GM12878 (cell line): ENCODE results near the gene ABCB9. TPM values are rescaled to one million over a fixed set of nuclear protein-coding genes. Genes with fewer than 3 reads are reported as not detected.

Experiments used
- ATF2 ChIP-seq: IDR thresholded peaks from 2 replicates; pipeline ENCODE4 v1.6.1; 2012; ENCODE audit warnings: low read length, inconsistent platforms
- ATF7 ChIP-seq: fragments of 450-650 bp; IDR thresholded peaks from 2 replicates; pipeline ENCODE4 v1.6.1; 2016; ENCODE audit warnings: low read depth, mild to moderate bottlenecking
- BACH1 ChIP-seq: fragments of 450-650 bp; IDR thresholded peaks from 2 replicates; pipeline ENCODE4 v1.6.1; 2017; ENCODE audit warnings: mild to moderate bottlenecking, borderline replicate concordance
- BHLHE40 ChIP-seq, 2 experiments: fragments of 450-650 bp in 1 of 2; IDR thresholded peaks; 2 replicates each; pipeline ENCODE4 v1.6.1; 2011 to 2017; ENCODE audit warnings: low read depth in 2 of 2, borderline replicate concordance in 1 of 2, improper control_type of control experiment in 1 of 2, low read length in 1 of 2, mild to moderate bottlenecking in 1 of 2
- CBX3 ChIP-seq: fragments of 200-600 bp; sonication (generic); IDR thresholded peaks from 2 replicates; pipeline ENCODE4 v1.6.1; 2016; ENCODE audit warnings: low read depth, borderline replicate concordance
- EED ChIP-seq: sonication (generic); IDR thresholded peaks from 2 replicates; pipeline ENCODE4 v1.6.1; 2016; ENCODE audit warnings: antibody characterized with exemption, low read depth
- EP300 ChIP-seq, 2 experiments: fragments of 150-350 bp in 1 of 2; IDR thresholded peaks; 2 replicates each; pipeline ENCODE4 v1.6.1; 2011 to 2012; ENCODE audit warnings: low read depth in 2 of 2, low read length in 2 of 2, borderline replicate concordance in 1 of 2, improper control_type of control experiment in 1 of 2, inconsistent platforms in 1 of 2; ENCODE audit not compliant: control insufficient read depth in 1 of 2
- FOXK2 ChIP-seq: fragments of 450-650 bp; IDR thresholded peaks from 2 replicates; pipeline ENCODE4 v1.6.1; 2017; ENCODE audit warnings: mild to moderate bottlenecking, moderate library complexity
- IKZF1 ChIP-seq: fragments of 450-650 bp; conservative IDR thresholded peaks from 2 replicates; pipeline ENCODE4 v1.6.1; 2017; ENCODE audit warnings: antibody characterized with exemption, mild to moderate bottlenecking
- IKZF2 ChIP-seq, 2 experiments: fragments of 450-650 bp; IDR thresholded peaks; 2 replicates each; pipeline ENCODE4 v1.6.1; 2017; ENCODE audit warnings: mild to moderate bottlenecking in 2 of 2, moderate library complexity in 2 of 2
- KAT2A ChIP-seq: conservative IDR thresholded peaks from 2 replicates; pipeline ENCODE4 v1.6.1; 2011; ENCODE audit warnings: low read depth, low read length; ENCODE audit not compliant: control insufficient read depth
- LARP7 ChIP-seq: fragments of 450-650 bp; IDR thresholded peaks from 2 replicates; pipeline ENCODE4 v1.6.1; 2017; ENCODE audit warnings: mild to moderate bottlenecking
- NBN ChIP-seq: fragments of 450-650 bp; IDR thresholded peaks from 2 replicates; pipeline ENCODE4 v1.6.1; 2016
- NFIC ChIP-seq: IDR thresholded peaks from 2 replicates; pipeline ENCODE4 v1.6.1; 2012; ENCODE audit warnings: low read depth, mild to moderate bottlenecking, inconsistent platforms, low read length, moderate library complexity
- RELB ChIP-seq: fragments of 450-650 bp; IDR thresholded peaks from 2 replicates; pipeline ENCODE4 v1.6.1; 2017; ENCODE audit warnings: low read depth, mild to moderate bottlenecking, moderate library complexity
- RUNX3 ChIP-seq: IDR thresholded peaks from 2 replicates; pipeline ENCODE4 v1.6.1; 2012; ENCODE audit warnings: low read length, inconsistent platforms
- SMC3 ChIP-seq: IDR thresholded peaks from 2 replicates; pipeline ENCODE4 v1.6.1; 2011; ENCODE audit warnings: low read length, improper control_type of control experiment, borderline replicate concordance
- STAT3 ChIP-seq: IDR thresholded peaks from 2 replicates; pipeline ENCODE4 v1.6.1; 2011; ENCODE audit warnings: low read depth, low read length, improper control_type of control experiment
- ZNF622 ChIP-seq: fragments of 450-650 bp; IDR thresholded peaks from 2 replicates; pipeline ENCODE4 v1.6.1; 2017; ENCODE audit warnings: mild to moderate bottlenecking, inconsistent platforms
- ZNF687 ChIP-seq: fragments of 450-650 bp; IDR thresholded peaks from 2 replicates; pipeline ENCODE4 v1.6.1; 2017; ENCODE audit warnings: mild to moderate bottlenecking, moderate library complexity
- polyA plus RNA-seq, 11 experiments: library from polyadenylated mRNA; depleted of rRNA in 4 of 11; unstranded in 6 of 11; stranded (reverse) in 5 of 11; fragments of >200 nt; fragmentation: Nextera tagmentation in 4 of 11; fragmentation: Illumina TruSeq in 1 of 11; extraction: Ambion mirVana in 4 of 11; extraction: Trizol in 1 of 11; gene quantifications; 1 replicate in 1 of 11; 2 replicates in 10 of 11; pipeline versions ENCODE4 v1.2.1 to v1.2.3, GENCODE V29; 2011 to 2016; ENCODE audit warnings: inconsistent platforms in 2 of 11, missing spikeins in 2 of 11, low read depth in 1 of 11
- total RNA-seq, 4 experiments: library from RNA; depleted of rRNA in 3 of 4; stranded (reverse); fragments of >200 nt in 3 of 4; fragmentation: Illumina TruSeq in 1 of 4; extraction: Trizol in 1 of 4; gene quantifications; 2 replicates each; pipeline versions ENCODE4 v1.2.1 to v1.2.3, GENCODE V29; 2013 to 2021
- TF ChIP-seq, protein P1 (sequence below): fragments of 450-650 bp; IDR thresholded peaks from 2 replicates; pipeline ENCODE4 v1.6.1; 2017; ENCODE audit warnings: mild to moderate bottlenecking, low read depth, inconsistent platforms; ENCODE audit not compliant: poor library complexity, severe bottlenecking

Gene ABCB9
- total and polyA plus RNA-seq, 10 of the 15 experiments (the other 5 are each of a cell fraction or from before 2014, with no cell fraction given) = 0.37 to 4.9 (median 3.1) TPM

DNA sequence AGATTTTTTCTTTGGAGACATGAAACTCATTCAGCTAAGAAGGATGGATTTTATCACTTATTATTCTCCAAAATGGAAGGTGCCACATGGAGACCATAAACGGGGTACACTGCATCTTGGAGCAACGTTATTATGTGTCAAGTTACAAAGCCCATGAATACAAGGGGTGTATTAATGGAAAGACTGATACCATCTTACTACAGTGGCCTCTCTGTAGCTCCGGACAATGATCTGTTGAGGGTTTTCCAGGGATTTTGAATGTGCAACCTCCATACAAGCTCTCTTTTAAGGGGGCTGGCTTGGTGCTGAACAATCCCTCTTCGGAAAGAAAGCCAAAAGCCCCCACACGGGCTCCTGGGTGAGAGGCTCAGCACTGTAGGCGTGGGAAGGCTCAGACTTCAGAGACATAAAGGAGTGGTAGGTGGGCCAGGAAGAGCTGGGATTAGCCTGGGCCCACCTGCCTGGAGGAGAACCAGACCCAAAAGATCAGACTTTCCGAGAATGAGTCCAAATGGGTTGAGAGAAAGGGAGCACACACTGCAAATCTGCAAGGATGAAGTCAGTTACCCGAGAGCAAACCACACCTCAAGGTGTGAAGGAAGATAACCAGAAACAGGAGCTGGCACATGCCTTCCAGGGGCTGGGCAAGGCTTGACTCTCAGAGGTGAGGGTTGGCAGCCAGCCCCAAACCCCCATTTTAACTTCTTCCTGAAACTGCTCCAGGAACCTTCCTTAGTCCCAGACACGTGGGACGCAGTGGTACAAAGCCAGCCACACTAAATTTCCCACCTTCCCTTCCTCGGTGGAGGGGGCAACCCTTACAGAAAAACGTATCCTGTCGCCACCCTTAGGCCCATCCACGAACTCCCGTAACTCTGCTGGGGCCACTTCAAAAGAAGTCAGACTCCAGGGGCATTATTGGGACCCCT, 71.8 kb downstream of the ABCB9 start (continued):
- no peak for TF ChIP-seq EP300 (IDR thresholded peaks at IDR 0.05; ENCODE audit: borderline replicate concordance in 1 of 2, control insufficient read depth in 1 of 2, low read depth in 2 of 2, low read length in 2 of 2)
- peak; percentile 86 for TF ChIP-seq ZNF687
- no peak for TF ChIP-seq STAT3
- peak in 1 of 2 experiments; percentile 67; a peak in 1 of 4 replicates for TF ChIP-seq BHLHE40 (IDR thresholded peaks at IDR 0.05; ENCODE audit: borderline replicate concordance in 1 of 2, low read depth in 2 of 2, low read length in 1 of 2)
- TF ChIP-seq KAT2A = no peak
- no peak for TF ChIP-seq BACH1
- TF ChIP-seq ATF7 = no peak
- no peak for TF ChIP-seq LARP7
- peak; percentile 40 to 51; a peak in 2 of 4 replicates for TF ChIP-seq IKZF2 (IDR thresholded peaks at IDR 0.05)
- 0 out of 2 replicates have a peak, but pooled peaks have one; percentile 29 for TF ChIP-seq RUNX3
- TF ChIP-seq CBX3 = no peak
- TF ChIP-seq EED = peak; percentile 32
- no peak for TF ChIP-seq NBN
- TF ChIP-seq RELB = 0 out of 2 replicates have a peak, but pooled peaks have one; percentile 15
- no peak for TF ChIP-seq SMC3
- no peak for TF ChIP-seq ATF2
- TF ChIP-seq NFIC = no peak
- TF ChIP-seq FOXK2 = no peak
- TF ChIP-seq, protein P1, sequence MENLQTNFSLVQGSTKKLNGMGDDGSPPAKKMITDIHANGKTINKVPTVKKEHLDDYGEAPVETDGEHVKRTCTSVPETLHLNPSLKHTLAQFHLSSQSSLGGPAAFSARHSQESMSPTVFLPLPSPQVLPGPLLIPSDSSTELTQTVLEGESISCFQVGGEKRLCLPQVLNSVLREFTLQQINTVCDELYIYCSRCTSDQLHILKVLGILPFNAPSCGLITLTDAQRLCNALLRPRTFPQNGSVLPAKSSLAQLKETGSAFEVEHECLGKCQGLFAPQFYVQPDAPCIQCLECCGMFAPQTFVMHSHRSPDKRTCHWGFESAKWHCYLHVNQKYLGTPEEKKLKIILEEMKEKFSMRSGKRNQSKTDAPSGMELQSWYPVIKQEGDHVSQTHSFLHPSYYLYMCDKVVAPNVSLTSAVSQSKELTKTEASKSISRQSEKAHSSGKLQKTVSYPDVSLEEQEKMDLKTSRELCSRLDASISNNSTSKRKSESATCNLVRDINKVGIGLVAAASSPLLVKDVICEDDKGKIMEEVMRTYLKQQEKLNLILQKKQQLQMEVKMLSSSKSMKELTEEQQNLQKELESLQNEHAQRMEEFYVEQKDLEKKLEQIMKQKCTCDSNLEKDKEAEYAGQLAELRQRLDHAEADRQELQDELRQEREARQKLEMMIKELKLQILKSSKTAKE = no peak
- TF ChIP-seq ZNF622 = no peak
- TF ChIP-seq IKZF1 = peak; percentile 69
